Neural progenitor cell (in vitro differentiated cells): ENCODE results near the gene C12orf56.
"Not testable (repeated sequence)": the region's sequence is repeated elsewhere in the genome, so short reads cannot be mapped to it uniquely, and the experiment has no call there.

Experiments used
- CTCF ChIP-seq: fragments of 200-600 bp; sonication (generic); IDR thresholded peaks from 2 replicates; pipeline ENCODE4 v1.5.1; 2017; ENCODE audit warnings: antibody characterized with exemption, mild to moderate bottlenecking
- EZH2 ChIP-seq: fragments of 200-600 bp; sonication (generic); IDR thresholded peaks from 2 replicates; pipeline ENCODE4 v1.6.1; 2017; ENCODE audit warnings: antibody characterized with exemption, mild to moderate bottlenecking, moderate library complexity
- EZH2phosphoT487 ChIP-seq: fragments of 200-600 bp; sonication (generic); IDR thresholded peaks from 2 replicates; pipeline ENCODE4 v1.6.1; 2017; ENCODE audit warnings: antibody characterized with exemption

GRCh38 chr12:64217643-64218042 lies 172.9 kb downstream of the C12orf56 start:
- TF ChIP-seq CTCF, EZH2phosphoT487, EZH2: not testable (repeated sequence)
